H4 (cell line): Measurements from ENCODE around the gene FXYD2. TPM values are rescaled to one million over a fixed set of nuclear protein-coding genes. Genes with fewer than 3 reads are reported as not detected.

Experiments used
- DNase-seq: peaks from one replicate; pipeline ENCODE4 v3.0.0-alpha.2; 2015; ENCODE audit warnings: low spot score
- total RNA-seq: library from RNA; depleted of rRNA; stranded (reverse); fragments of >200 nt; shearing (Covaris generic); gene quantifications from 2 replicates; pipeline ENCODE4 v1.2.3, GENCODE V29; 2014

The FXYD2 gene
- total RNA-seq, 1 experiment from 2014 or later, result not detected

- DNase-seq, result no peak
These were observed 11.0 kb upstream of the FXYD2 start for GRCh38 chr11:117835576-117835975.

- DNase-seq, result no peak
These were observed 10.4 kb upstream of the FXYD2 start for GRCh38 chr11:117834838-117835443.

GRCh38 chr11:117834068-117834810 lies 9.7 kb upstream of the FXYD2 start:
- no peak for DNase-seq

- no peak for DNase-seq
These were observed 8.9 kb upstream of the FXYD2 start for GRCh38 chr11:117833401-117833891.

- DNase-seq, result no peak
These were observed 8.0 kb upstream of the FXYD2 start for GRCh38 chr11:117832511-117832910.

- no peak for DNase-seq
These were observed 7.3 kb upstream of the FXYD2 start for GRCh38 chr11:117831661-117832415.

- DNase-seq, result no peak
These were observed 6.3 kb upstream of the FXYD2 start for GRCh38 chr11:117830674-117831351.

- no peak for DNase-seq
These were observed 5.5 kb upstream of the FXYD2 start for GRCh38 chr11:117830072-117830471.

GRCh38 chr11:117829369-117829725 lies 4.8 kb upstream of the FXYD2 start:
- no peak for DNase-seq

- DNase-seq, result peak; percentile 62
These were observed 4.2 kb upstream of the FXYD2 start for GRCh38 chr11:117828611-117829368.

GRCh38 chr11:117827521-117828511 lies 3.3 kb upstream of the FXYD2 start:
- DNase-seq, result no peak

GRCh38 chr11:117826832-117827231 lies 2.3 kb upstream of the FXYD2 start:
- DNase-seq, result no peak

GRCh38 chr11:117826190-117826570 lies 1.6 kb upstream of the FXYD2 start:
- no peak for DNase-seq

- no peak for DNase-seq
These were observed 1.1 kb upstream of the FXYD2 start for GRCh38 chr11:117825538-117826189.

- no peak for DNase-seq
These were observed 561 bp downstream of the FXYD2 start for GRCh38 chr11:117823946-117824420.

GRCh38 chr11:117823294-117823945 lies 1.1 kb downstream of the FXYD2 start:
- no peak for DNase-seq

GRCh38 chr11:117822074-117823033 lies 2.2 kb downstream of the FXYD2 start:
- peak; percentile 52 for DNase-seq

GRCh38 chr11:117821431-117821830 lies 3.1 kb downstream of the FXYD2 start:
- no peak for DNase-seq
